ENCODE data around the gene LRP1.

DNA sequence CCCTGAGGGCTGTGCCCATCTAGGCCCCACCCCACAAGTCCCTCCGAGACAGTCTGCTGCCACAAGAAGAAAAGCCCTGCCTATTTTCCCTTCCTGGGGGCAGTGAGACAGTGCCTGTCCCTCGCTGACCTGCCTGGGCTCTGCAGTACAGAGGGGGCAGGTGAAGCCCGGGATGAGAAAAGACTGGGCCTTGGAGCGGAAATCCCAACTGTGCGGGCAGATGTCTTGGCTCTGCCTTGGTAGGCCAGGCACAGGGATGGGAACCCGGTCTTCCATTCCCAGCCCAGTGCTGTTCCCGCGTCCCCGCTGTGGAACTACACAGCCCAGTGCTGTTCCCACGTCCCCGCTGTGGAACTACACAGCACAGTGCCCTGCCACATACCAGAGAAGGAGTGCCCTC is 75.5 kb downstream of the LRP1 start:
- TF ChIP-seq, protein P1, sequence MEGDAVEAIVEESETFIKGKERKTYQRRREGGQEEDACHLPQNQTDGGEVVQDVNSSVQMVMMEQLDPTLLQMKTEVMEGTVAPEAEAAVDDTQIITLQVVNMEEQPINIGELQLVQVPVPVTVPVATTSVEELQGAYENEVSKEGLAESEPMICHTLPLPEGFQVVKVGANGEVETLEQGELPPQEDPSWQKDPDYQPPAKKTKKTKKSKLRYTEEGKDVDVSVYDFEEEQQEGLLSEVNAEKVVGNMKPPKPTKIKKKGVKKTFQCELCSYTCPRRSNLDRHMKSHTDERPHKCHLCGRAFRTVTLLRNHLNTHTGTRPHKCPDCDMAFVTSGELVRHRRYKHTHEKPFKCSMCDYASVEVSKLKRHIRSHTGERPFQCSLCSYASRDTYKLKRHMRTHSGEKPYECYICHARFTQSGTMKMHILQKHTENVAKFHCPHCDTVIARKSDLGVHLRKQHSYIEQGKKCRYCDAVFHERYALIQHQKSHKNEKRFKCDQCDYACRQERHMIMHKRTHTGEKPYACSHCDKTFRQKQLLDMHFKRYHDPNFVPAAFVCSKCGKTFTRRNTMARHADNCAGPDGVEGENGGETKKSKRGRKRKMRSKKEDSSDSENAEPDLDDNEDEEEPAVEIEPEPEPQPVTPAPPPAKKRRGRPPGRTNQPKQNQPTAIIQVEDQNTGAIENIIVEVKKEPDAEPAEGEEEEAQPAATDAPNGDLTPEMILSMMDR (IDR thresholded peaks at IDR 0.05; ENCODE audit: insufficient read depth, low read length) = no peak
- TF ChIP-seq, protein P2, sequence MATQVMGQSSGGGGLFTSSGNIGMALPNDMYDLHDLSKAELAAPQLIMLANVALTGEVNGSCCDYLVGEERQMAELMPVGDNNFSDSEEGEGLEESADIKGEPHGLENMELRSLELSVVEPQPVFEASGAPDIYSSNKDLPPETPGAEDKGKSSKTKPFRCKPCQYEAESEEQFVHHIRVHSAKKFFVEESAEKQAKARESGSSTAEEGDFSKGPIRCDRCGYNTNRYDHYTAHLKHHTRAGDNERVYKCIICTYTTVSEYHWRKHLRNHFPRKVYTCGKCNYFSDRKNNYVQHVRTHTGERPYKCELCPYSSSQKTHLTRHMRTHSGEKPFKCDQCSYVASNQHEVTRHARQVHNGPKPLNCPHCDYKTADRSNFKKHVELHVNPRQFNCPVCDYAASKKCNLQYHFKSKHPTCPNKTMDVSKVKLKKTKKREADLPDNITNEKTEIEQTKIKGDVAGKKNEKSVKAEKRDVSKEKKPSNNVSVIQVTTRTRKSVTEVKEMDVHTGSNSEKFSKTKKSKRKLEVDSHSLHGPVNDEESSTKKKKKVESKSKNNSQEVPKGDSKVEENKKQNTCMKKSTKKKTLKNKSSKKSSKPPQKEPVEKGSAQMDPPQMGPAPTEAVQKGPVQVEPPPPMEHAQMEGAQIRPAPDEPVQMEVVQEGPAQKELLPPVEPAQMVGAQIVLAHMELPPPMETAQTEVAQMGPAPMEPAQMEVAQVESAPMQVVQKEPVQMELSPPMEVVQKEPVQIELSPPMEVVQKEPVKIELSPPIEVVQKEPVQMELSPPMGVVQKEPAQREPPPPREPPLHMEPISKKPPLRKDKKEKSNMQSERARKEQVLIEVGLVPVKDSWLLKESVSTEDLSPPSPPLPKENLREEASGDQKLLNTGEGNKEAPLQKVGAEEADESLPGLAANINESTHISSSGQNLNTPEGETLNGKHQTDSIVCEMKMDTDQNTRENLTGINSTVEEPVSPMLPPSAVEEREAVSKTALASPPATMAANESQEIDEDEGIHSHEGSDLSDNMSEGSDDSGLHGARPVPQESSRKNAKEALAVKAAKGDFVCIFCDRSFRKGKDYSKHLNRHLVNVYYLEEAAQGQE (IDR thresholded peaks at IDR 0.05; ENCODE audit: insufficient replicate concordance, low read depth) = no peak
- TF ChIP-seq POLR2AphosphoS5 (IDR thresholded peaks at IDR 0.05; ENCODE audit: low read depth) = no peak
